HG03354 (cell line): ENCODE data around the gene TBK1.
"Not testable (repeated sequence)": the region's sequence is repeated elsewhere in the genome, so short reads cannot be mapped to it uniquely, and the experiment has no call there.

Experiments
- ATAC-seq: cut with Tn5 transposase; IDR thresholded peaks from one replicate; pipeline ENCODE4 v1.9.1; 2021; ENCODE audit warnings: mild to moderate bottlenecking; ENCODE audit not compliant: unreplicated experiment, poor library complexity, severe bottlenecking

Gene TBK1

GRCh38 chr12:64532734-64533351 lies 80.9 kb downstream of the TBK1 start:
- ATAC-seq = no peak

- ATAC-seq = no peak
Measured at GRCh38 chr12:64534672-64535199, 82.8 kb downstream of the TBK1 start.

- no peak for ATAC-seq
Measured at GRCh38 chr12:64538121-64538520, 86.2 kb downstream of the TBK1 start.

DNA sequence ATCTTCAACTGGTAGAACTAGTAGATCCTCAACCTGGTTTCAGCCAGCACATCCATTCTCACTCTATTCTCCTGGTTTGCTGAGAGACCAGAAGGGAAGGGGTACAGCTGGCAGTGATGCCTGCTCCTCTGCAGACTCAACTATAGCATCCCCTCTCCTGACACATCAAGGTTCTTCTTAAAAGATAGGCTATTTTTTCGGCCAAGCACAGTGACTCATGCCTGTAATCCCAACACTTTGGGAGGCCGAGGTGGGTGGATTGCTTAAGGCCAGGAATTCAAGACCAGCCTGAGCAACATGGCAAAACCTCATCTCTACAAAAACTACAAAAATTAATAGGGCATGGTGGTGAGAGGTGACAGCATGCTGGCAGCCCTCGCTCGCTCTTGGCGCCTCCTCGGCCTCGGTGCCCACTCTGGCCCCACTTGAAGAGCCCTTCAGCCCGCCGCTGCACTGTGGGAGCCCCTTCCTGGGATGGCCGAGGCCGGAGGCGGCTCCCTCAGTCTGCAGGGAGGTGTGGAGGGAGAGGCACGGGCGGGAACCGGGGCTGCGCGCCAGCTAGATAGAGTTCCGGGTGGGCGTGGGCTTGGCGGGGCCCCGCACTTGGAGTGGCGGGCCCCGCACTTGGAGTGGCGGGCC lies 90.6 kb downstream of the TBK1 start:
- not testable (repeated sequence) for ATAC-seq

- ATAC-seq = no peak
Measured at GRCh38 chr12:64544371-64545080, 92.6 kb downstream of the TBK1 start.

DNA sequence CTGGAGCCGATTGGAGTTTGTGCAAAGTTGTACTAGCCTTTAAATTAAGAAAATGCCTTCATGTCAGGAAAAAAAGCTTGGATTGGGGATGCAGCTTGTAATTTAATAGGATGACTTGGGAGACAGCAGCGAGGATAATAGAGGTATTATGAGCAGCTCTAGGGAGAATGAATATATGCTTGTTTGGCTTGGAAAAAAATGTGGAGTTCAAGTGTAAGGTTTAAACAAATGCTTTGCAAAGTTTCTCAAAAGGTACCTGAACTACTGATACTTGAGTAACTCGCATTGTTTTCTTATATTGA lies 93.1 kb downstream of the TBK1 start:
- no peak for ATAC-seq

DNA sequence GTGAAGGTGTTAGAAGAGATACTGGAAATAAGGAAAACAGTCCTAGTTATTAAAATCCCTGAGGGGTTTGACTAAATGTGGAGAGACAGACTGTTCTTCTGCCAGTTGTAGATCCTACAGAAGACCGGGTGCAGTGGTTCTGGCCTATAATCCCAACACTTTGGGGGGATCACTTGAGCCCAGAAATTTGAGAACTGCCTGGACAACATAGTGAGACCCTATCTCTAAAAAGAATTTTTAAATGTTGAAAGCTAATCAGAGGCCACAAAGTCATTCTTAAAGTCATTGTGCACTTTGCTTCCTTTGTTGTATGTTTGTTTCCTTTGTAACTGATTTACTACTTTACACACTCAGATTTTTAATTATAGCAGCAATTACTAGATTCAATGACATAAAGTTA lies 97.2 kb downstream of the TBK1 start:
- no peak for ATAC-seq

DNA sequence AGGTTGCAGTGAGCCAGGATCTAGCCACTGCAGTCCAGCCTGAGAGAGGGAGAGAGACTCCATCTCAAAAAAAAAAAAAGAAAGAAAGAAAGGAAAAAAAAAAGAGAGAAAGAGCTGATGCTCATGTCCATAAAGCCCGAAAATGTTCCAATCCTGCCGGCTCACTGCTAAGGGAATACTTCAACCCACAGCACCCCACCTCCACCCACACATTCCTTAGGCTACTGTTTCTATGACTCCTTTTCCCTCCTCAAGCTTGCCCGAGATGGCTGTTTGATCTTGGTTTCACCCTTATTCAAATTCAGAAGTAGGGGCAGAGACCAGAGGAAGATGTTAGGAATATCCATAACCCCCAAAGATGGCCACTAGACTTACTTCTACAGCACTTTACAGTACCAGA lies 98.8 kb downstream of the TBK1 start:
- ATAC-seq = no peak

DNA sequence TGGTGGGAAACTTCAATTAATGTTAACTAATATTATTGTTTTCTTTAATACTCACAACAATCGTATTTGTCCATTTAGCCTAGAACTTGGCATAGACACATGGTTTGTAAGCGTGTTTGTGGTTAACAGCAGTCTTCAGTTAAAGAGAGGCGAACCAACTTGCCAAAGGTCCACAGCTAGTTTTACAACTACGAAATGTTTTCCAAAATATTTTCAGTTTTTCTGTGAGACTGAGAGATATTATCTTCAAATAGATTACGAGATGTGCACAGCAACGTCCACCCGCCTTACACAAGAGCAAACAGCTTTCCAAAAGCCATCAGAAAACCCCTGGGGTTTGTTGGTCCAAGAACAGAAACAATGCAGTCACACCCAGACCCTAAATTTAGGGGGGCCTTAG lies 99.8 kb downstream of the TBK1 start:
- ATAC-seq = no peak
